SK-N-SH (cell line): ENCODE measurements around the gene ISCA2. TPM values are rescaled to one million over a fixed set of nuclear protein-coding genes. Genes with fewer than 3 reads are reported as not detected.
"Not testable (repeated sequence)": the region's sequence is repeated elsewhere in the genome, so short reads cannot be mapped to it uniquely, and the experiment has no call there.

ENCODE experiments used
- CTCF ChIA-PET: fragments of 300-600, 350-600 bp; formaldehyde crosslinking; extraction: SDS; loops from one replicate; lab custom pipeline; 2021; lab: Yijun Ruan, JAX
- POLR2A ChIA-PET: fragments of 350-600 bp; sonication (Branson Sonifier 250); formaldehyde crosslinking; extraction: SDS; loops from one replicate; lab custom pipeline; 2020; ENCODE audit warnings: antibody characterized with exemption, inconsistent platforms; lab: Yijun Ruan, JAX
- DNase-seq: peaks from one replicate; pipeline ENCODE4 v3.0.0; 2012
- H2AFZ ChIP-seq: fragments of 200-600 bp; sonication (generic); 2 replicates; pipeline ENCODE4 v1.8.1; 2016; ENCODE audit warnings: antibody characterized with exemption, mild to moderate bottlenecking, low read depth
- H3F3A ChIP-seq: fragments of 200-600 bp; sonication (generic); replicated peaks from 2 replicates; pipeline ENCODE3; 2016; ENCODE audit warnings: antibody characterized with exemption, mild to moderate bottlenecking; ENCODE audit not compliant: insufficient read depth
- H3K27ac ChIP-seq, 2 experiments: fragments of 200-500 bp in 1 of 2; fragments of 200-600 bp in 1 of 2; sonication (Bioruptor generic) in 1 of 2; sonication (generic), shearing (Covaris generic) in 1 of 2; 2 replicates each; pipeline versions ENCODE4 v1.5.1 to v1.6.1; 2014 to 2016; ENCODE audit warnings: low read depth in 2 of 2, inconsistent platforms in 1 of 2, low read length in 1 of 2, mild to moderate bottlenecking in 1 of 2, mixed read lengths in 1 of 2
- H3K27me3 ChIP-seq: fragments of 200-600 bp; sonication (generic), shearing (Covaris generic); 2 replicates; pipeline ENCODE4 v1.6.1; 2016; ENCODE audit warnings: mixed run types; ENCODE audit not compliant: insufficient read depth
- H3K36me3 ChIP-seq, 2 experiments: fragments of 200-500 bp in 1 of 2; fragments of 200-600 bp in 1 of 2; sonication (Bioruptor generic) in 1 of 2; sonication (generic) in 1 of 2; replicated peaks in 1 of 2; 2 replicates each; pipeline versions ENCODE3 to v1.5.1; 2014 to 2016; ENCODE audit warnings: low read length in 1 of 2, mild to moderate bottlenecking in 1 of 2; ENCODE audit not compliant: insufficient read depth in 2 of 2, control insufficient read depth in 1 of 2
- H3K4me1 ChIP-seq, 2 experiments: fragments of 200-500 bp in 1 of 2; fragments of 200-600 bp in 1 of 2; sonication (Bioruptor generic) in 1 of 2; sonication (generic), shearing (Covaris generic) in 1 of 2; 2 replicates each; pipeline versions ENCODE4 v1.5.1 to v1.6.1; 2014 to 2016; ENCODE audit warnings: low read depth in 1 of 2, low read length in 1 of 2, mixed run types in 1 of 2; ENCODE audit not compliant: insufficient read depth in 2 of 2, control insufficient read depth in 1 of 2
- H3K4me2 ChIP-seq: fragments of 200-600 bp; sonication (generic), shearing (Covaris generic); 2 replicates; pipeline ENCODE4 v1.6.1; 2017; ENCODE audit warnings: mixed run types
- H3K4me3 ChIP-seq, 2 experiments: fragments of 200-500 bp in 1 of 2; fragments of 200-600 bp in 1 of 2; sonication (Bioruptor generic) in 1 of 2; sonication (generic), shearing (Covaris generic) in 1 of 2; 2 replicates each; pipeline versions ENCODE4 v1.5.1 to v1.8.1; 2014 to 2016; ENCODE audit warnings: low read depth in 2 of 2, inconsistent platforms in 1 of 2, low read length in 1 of 2, mild to moderate bottlenecking in 1 of 2, mixed read lengths in 1 of 2, moderate library complexity in 1 of 2
- H3K79me2 ChIP-seq: fragments of 200-600 bp; sonication (generic); 2 replicates; pipeline ENCODE4 v1.8.1; 2017; ENCODE audit warnings: mild to moderate bottlenecking; ENCODE audit not compliant: insufficient read depth
- H3K9ac ChIP-seq: fragments of 200-600 bp; sonication (generic); 2 replicates; pipeline ENCODE4 v1.6.1; 2017; ENCODE audit warnings: mixed run types
- H3K9me2 ChIP-seq: fragments of 200-600 bp; sonication (generic); 2 replicates; pipeline ENCODE4 v1.6.1; 2017; ENCODE audit warnings: mixed run types
- H3K9me3 ChIP-seq: fragments of 200-600 bp; sonication (generic); 2 replicates; pipeline ENCODE4 v1.6.1; 2017; ENCODE audit warnings: mixed run types, mild to moderate bottlenecking, moderate library complexity
- H4K20me1 ChIP-seq: fragments of 200-600 bp; sonication (generic); 2 replicates; pipeline ENCODE4 v1.6.1; 2017; ENCODE audit warnings: mild to moderate bottlenecking, mixed run types; ENCODE audit not compliant: insufficient read depth
- CHD2 ChIP-seq: fragments of 150-350 bp; IDR thresholded peaks from 2 replicates; pipeline ENCODE4 v1.6.1; 2018; ENCODE audit warnings: low read length; ENCODE audit not compliant: partially characterized antibody
- EP300 ChIP-seq, 2 experiments: IDR thresholded peaks; 2 replicates each; pipeline versions ENCODE4 v1.4.0 to v1.6.1; 2012; ENCODE audit warnings: borderline replicate concordance in 1 of 2, low read depth in 1 of 2, low read length in 1 of 2
- EZH2phosphoT487 ChIP-seq: fragments of 200-600 bp; sonication (generic); IDR thresholded peaks from 2 replicates; pipeline ENCODE4 v1.6.1; 2017; ENCODE audit warnings: low read depth, mixed run types, mild to moderate bottlenecking, antibody characterized with exemption, moderate library complexity, borderline replicate concordance
- GATA2 ChIP-seq: sonication (generic); formaldehyde crosslinking; IDR thresholded peaks from 2 replicates; pipeline ENCODE4 v1.5.0; 2020; ENCODE audit warnings: mild to moderate bottlenecking, missing genetic modification reagents
- NRF1 ChIP-seq: IDR thresholded peaks from 2 replicates; pipeline ENCODE4 v1.6.1; 2012; ENCODE audit warnings: low read depth, mild to moderate bottlenecking, low read length
- RFX5 ChIP-seq: IDR thresholded peaks from 2 replicates; pipeline ENCODE4 v1.6.1; 2012; ENCODE audit warnings: mild to moderate bottlenecking, improper control_type of control experiment, low read length
- RXRA ChIP-seq: IDR thresholded peaks from 2 replicates; pipeline ENCODE4 v1.4.0; 2012; ENCODE audit warnings: low read depth, mild to moderate bottlenecking, borderline replicate concordance
- TAF1 ChIP-seq: IDR thresholded peaks from 2 replicates; pipeline ENCODE4 v1.6.1; 2012; ENCODE audit warnings: low read depth, mild to moderate bottlenecking, low read length, moderate library complexity, borderline replicate concordance
- TCF12 ChIP-seq: IDR thresholded peaks from 2 replicates; pipeline ENCODE4 v1.4.0; 2012
- YY1 ChIP-seq: IDR thresholded peaks from 2 replicates; pipeline ENCODE4 v1.4.0; 2012; ENCODE audit warnings: low read depth, mild to moderate bottlenecking
- WGBS: methylation state at CpG from one replicate; pipeline ENCODE4 v1.1.6; 2017; ENCODE audit warnings: low lambda C conversion rate; 5-methylcytosine and 5-hydroxymethylcytosine counted together
- polyA plus RNA-seq, 3 experiments: library from polyadenylated mRNA; depleted of rRNA; stranded (reverse); fragments of >200 nt; gene quantifications; 2 replicates each; pipeline ENCODE4 v1.2.3, GENCODE V29; 2012

Gene ISCA2
- polyA plus RNA-seq, 1 of the 3 experiments (the other 2 are of a cell fraction): 51.9 TPM

DNA sequence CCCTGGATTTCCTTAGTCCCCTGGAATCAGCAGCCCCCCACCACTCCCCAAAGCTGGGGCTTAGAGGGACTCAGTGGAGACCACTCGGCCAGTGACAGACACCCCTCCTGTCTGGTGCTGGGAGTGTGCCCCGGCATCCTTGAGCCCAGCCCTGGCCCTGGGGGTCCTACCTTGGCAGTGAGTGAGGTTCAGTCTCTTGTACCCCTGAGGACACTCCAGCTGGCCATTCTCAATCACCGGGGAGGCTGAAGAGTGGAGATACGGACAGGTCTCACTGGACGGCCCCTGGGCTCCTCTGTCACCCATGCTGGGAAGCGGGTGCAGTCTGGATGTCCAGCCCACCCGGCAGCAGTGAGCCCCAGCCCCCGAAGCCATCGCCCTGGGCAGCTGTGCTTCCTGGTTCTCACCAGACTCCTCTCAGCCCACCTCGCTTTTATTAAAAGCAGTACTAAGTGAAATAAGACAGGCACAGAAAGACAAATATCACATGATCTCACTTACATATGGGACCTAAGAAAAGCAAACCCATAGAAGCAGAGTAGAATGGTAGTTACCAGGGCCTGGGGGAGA, 42.3 kb downstream of the ISCA2 start:
- peaks cover 3% of the 10 kb centered on the region for H3F3A ChIP-seq
- H3K27ac ChIP-seq: no peak overlapping the region
- peaks cover 0 to 10% of the 10 kb centered on the region in 2 experiments; a peak in 1 of 4 replicates for H3K4me1 ChIP-seq
- DNase-seq: peak; percentile 65
- H3K4me2 ChIP-seq: no peak overlapping the region
- no peaks in the 10 kb centered on the region for H3K9me3 ChIP-seq
- CTCF ChIA-PET: interaction anchor here (0.9 to 2.7 kb wide), 4 partner anchors 11 to 76 kb away, joined by 3 to 10 read pairs (median 4); partner anchors contain the start of gene LTBP2
- POLR2A ChIA-PET: no interaction called here
- H3K27me3 ChIP-seq: no peaks in the 10 kb centered on the region
- H2AFZ ChIP-seq: no peak overlapping the region
- H4K20me1 ChIP-seq: no peaks in the 10 kb centered on the region
- H3K79me2 ChIP-seq: no peaks in the 10 kb centered on the region
- no peaks in the 10 kb centered on the region for H3K9me2 ChIP-seq
- H3K4me3 ChIP-seq: no peak overlapping the region; a peak in 1 of 4 replicates
- H3K9ac ChIP-seq: no peak overlapping the region
- peaks cover 34 to 49% of the 10 kb centered on the region in 2 experiments for H3K36me3 ChIP-seq
- TF ChIP-seq GATA2 (CRISPR knock-in tag): peak; percentile 57
- TF ChIP-seq RXRA: no peak
- no peak for TF ChIP-seq TCF12
- TF ChIP-seq EZH2phosphoT487: no peak
- peak in 1 of 2 experiments; percentile 50; a peak in 1 of 4 replicates for TF ChIP-seq EP300 (IDR thresholded peaks at IDR 0.05; ENCODE audit: borderline replicate concordance in 1 of 2, low read depth in 1 of 2, low read length in 1 of 2)
- no peak for TF ChIP-seq YY1
- peak; percentile 9 for TF ChIP-seq CHD2
- no peak for TF ChIP-seq RFX5
- TF ChIP-seq NRF1: no peak
- TF ChIP-seq TAF1: no peak
- WGBS: 72% methylated on average over 8 of the region's 10 CpGs

DNA sequence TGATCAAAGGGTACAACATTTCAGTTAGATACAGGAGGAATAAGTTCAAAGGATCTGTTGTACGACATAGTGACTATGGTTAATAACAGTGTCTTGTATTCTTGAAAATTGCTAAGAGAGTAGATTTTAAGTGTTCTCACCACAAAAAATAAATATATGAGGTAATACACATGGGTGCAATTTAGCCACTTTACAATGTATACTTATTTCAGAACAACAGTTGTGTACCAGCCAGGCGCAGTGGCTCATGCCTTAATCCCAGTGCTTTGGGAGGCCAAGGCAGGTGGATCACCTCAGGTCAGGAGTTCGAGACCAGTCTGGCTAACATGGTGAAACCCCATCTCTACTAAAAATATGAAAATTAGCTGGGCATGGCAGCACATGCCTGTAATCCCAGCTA, 42.8 kb downstream of the ISCA2 start:
- not testable (repeated sequence) for H3K27ac ChIP-seq

More for the DNA sequence above, 42.8 kb downstream of the ISCA2 start:
- DNase-seq, H3K27me3 ChIP-seq, H4K20me1 ChIP-seq, H3F3A ChIP-seq, H3K79me2 ChIP-seq, H3K9me2 ChIP-seq, H3K9ac ChIP-seq, H2AFZ ChIP-seq, H3K4me2 ChIP-seq, H3K4me3 ChIP-seq, POLR2A ChIA-PET, H3K9me3 ChIP-seq: not testable (repeated sequence)
- WGBS: 89% methylated on average over 3 of the region's 3 CpGs
- CTCF ChIA-PET: interaction anchor here (1.0 to 2.7 kb wide), 4 partner anchors 8 to 76 kb away, joined by 3 to 10 read pairs (median 4); partner anchors contain the start of gene LTBP2
- Histone ChIP-seq H3K4me1 (peaks cover 0 to 10% of the 10 kb centered on the region in 2 experiments; a peak in 1 of 4 replicates), H3K36me3 (peaks cover 30 to 49% of the 10 kb centered on the region in 2 experiments)
